ENCODE data around the gene CLDN9. TPM values are rescaled to one million over a fixed set of nuclear protein-coding genes. Genes with fewer than 3 reads are reported as not detected.

Gene CLDN9
- polyA plus RNA-seq, 2 of the 4 experiments (the other 2 are of a cell fraction): 0.03 to 0.06 TPM

DNA sequence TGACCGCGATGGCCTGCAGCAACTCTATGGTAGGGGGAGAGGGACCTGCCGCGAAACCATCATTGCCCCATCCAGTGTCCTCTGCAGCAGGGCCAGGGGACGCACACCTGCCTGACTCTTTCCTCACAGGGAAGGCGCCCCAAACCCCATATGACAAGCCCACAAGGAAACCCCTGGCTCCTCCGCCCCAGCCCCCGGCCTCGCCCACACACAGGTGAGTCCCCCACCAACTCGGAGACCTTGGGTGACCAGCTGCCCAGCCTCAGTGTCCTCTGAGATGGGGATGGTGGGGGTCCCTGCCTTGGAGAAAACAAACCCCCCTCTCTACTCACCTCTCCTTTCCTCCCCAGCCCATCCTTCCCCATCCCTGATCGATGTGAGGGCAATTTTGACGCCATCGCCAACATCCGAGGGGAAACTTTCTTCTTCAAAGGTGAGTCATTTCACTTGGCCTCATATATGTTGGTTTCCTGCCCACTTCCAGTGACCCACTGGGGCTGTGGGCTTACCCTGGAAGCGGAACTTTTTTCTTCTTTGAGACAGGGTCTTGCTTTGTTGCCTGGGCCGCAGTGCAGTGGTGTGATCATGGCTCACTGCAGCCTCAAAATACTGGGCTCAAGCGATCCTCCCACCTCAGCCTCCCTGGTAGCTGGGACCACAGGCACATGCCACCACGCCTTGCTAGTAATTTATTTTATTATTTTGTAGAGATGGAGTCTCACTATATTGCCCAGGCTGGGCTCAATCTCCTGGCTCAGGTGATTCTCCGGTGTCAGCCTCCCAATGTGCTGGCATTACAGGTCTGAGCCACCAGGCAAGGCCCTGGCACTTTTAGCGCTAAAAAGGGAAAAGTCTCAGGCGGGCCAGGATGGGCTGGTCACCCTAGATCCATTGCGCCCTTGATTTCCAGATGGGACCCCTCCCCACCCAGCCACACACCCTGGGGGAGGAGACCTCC is 44.7 kb downstream of the CLDN9 start (continued):
- TF ChIP-seq, protein P1, sequence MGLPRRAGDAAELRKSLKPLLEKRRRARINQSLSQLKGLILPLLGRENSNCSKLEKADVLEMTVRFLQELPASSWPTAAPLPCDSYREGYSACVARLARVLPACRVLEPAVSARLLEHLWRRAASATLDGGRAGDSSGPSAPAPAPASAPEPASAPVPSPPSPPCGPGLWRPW (IDR thresholded peaks at IDR 0.05): no peak
- TF ChIP-seq KDM5A (IDR thresholded peaks at IDR 0.05) (no peak), POLR2AphosphoS2 (conservative IDR thresholded peaks at IDR 0.05; ENCODE audit: low read length) (no peak)

DNA sequence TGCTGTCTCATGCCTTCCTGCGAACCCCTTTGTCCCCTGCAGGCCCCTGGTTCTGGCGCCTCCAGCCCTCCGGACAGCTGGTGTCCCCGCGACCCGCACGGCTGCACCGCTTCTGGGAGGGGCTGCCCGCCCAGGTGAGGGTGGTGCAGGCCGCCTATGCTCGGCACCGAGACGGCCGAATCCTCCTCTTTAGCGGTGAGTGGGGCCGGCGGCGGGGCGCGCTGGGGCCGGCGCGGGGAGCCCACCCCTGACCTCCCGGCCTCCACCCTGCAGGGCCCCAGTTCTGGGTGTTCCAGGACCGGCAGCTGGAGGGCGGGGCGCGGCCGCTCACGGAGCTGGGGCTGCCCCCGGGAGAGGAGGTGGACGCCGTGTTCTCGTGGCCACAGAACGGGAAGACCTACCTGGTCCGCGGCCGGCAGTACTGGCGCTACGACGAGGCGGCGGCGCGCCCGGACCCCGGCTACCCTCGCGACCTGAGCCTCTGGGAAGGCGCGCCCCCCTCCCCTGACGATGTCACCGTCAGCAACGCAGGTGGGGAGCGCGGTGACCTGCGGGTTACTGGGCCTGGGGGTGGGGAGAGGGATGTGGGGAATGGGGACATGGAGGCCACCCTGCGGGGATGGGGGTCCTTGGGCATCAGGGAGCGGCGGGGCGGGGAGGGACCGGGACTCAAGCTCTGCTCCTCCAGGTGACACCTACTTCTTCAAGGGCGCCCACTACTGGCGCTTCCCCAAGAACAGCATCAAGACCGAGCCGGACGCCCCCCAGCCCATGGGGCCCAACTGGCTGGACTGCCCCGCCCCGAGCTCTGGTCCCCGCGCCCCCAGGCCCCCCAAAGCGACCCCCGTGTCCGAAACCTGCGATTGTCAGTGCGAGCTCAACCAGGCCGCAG is 45.7 kb downstream of the CLDN9 start:
- Histone ChIP-seq H3K27ac (peak overlapping the region; percentile 94 to 99), H3K4me3 (peak overlapping the region; percentile 76), H3K9me3 (no peaks in the 10 kb centered on the region), H3K4me1 (peaks cover 10% of the 10 kb centered on the region), H3K4me2 (peak overlapping the region; percentile 92)
- ATAC-seq (peak; percentile 62 to 67), FAIRE-seq (no peak), DNase-seq (ENCODE audit: low read depth in 1 of 2, low spot score in 1 of 2) (peak in 1 of 2 experiments; percentile 64)
- 63% methylated on average over 16 of the region's 77 CpGs for WGBS (ENCODE audit: missing lambda C conversion rate)
- no peak for TF ChIP-seq EHF (CRISPR knock-in tag; IDR thresholded peaks at IDR 0.05)
- TF ChIP-seq, protein P2, sequence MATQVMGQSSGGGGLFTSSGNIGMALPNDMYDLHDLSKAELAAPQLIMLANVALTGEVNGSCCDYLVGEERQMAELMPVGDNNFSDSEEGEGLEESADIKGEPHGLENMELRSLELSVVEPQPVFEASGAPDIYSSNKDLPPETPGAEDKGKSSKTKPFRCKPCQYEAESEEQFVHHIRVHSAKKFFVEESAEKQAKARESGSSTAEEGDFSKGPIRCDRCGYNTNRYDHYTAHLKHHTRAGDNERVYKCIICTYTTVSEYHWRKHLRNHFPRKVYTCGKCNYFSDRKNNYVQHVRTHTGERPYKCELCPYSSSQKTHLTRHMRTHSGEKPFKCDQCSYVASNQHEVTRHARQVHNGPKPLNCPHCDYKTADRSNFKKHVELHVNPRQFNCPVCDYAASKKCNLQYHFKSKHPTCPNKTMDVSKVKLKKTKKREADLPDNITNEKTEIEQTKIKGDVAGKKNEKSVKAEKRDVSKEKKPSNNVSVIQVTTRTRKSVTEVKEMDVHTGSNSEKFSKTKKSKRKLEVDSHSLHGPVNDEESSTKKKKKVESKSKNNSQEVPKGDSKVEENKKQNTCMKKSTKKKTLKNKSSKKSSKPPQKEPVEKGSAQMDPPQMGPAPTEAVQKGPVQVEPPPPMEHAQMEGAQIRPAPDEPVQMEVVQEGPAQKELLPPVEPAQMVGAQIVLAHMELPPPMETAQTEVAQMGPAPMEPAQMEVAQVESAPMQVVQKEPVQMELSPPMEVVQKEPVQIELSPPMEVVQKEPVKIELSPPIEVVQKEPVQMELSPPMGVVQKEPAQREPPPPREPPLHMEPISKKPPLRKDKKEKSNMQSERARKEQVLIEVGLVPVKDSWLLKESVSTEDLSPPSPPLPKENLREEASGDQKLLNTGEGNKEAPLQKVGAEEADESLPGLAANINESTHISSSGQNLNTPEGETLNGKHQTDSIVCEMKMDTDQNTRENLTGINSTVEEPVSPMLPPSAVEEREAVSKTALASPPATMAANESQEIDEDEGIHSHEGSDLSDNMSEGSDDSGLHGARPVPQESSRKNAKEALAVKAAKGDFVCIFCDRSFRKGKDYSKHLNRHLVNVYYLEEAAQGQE (IDR thresholded peaks at IDR 0.05): no peak
- TF ChIP-seq, protein P3, sequence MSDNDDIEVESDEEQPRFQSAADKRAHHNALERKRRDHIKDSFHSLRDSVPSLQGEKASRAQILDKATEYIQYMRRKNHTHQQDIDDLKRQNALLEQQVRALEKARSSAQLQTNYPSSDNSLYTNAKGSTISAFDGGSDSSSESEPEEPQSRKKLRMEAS (IDR thresholded peaks at IDR 0.05): no peak
- TF ChIP-seq, protein P4, sequence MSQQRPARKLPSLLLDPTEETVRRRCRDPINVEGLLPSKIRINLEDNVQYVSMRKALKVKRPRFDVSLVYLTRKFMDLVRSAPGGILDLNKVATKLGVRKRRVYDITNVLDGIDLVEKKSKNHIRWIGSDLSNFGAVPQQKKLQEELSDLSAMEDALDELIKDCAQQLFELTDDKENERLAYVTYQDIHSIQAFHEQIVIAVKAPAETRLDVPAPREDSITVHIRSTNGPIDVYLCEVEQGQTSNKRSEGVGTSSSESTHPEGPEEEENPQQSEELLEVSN (IDR thresholded peaks at IDR 0.05; ENCODE audit: borderline replicate concordance, low read depth): no peak
- TF ChIP-seq KDM1A (IDR thresholded peaks at IDR 0.05; ENCODE audit: low read depth): no peak
- TF ChIP-seq FOSB (CRISPR knock-in tag; IDR thresholded peaks at IDR 0.05): no peak
- TF ChIP-seq EHMT2 (IDR thresholded peaks at IDR 0.05; ENCODE audit: low read depth): no peak
- TF ChIP-seq HEYL (CRISPR knock-in tag; IDR thresholded peaks at IDR 0.05): no peak
- TF ChIP-seq CTCF (IDR thresholded peaks at IDR 0.05): no peak
- TF ChIP-seq PHF8 (IDR thresholded peaks at IDR 0.05; ENCODE audit: borderline replicate concordance, low read depth): no peak
- TF ChIP-seq ESRRA (IDR thresholded peaks at IDR 0.05; ENCODE audit: borderline replicate concordance, low read length): no peak
- TF ChIP-seq EP300 (IDR thresholded peaks at IDR 0.05): no peak
- TF ChIP-seq NPAS2 (CRISPR knock-in tag; IDR thresholded peaks at IDR 0.05; ENCODE audit: borderline replicate concordance): no peak
- TF ChIP-seq JUN (IDR thresholded peaks at IDR 0.05): no peak
- CTCF ChIA-PET: interaction anchor here (0.6 to 12.4 kb wide), 31 partner anchors 9 to 763 kb away, joined by 3 to 186 read pairs (median 6); partner anchors contain the start of genes MMP25, ZNF205, ZNF213 and ZSCAN10
- POLR2A ChIA-PET: interaction anchor here (0.6 to 2.3 kb wide), 8 partner anchors 8 to 76 kb away, joined by 3 to 15 read pairs (median 4); partner anchors contain the start of genes TNFRSF12A and ZNF213

Data from A549 (cell line).